IPS-NIHi7 (cell line): ENCODE results near the gene ANKRD30B.
"Not testable (repeated sequence)": the region's sequence is repeated elsewhere in the genome, so short reads cannot be mapped to it uniquely, and the experiment has no call there.

Source experiments
- DNase-seq: peaks from one replicate; pipeline ENCODE4 v3.0.0; 2012; ENCODE audit warnings: mixed read lengths; ENCODE audit errors: extremely low spot score

ANKRD30B gene

DNA sequence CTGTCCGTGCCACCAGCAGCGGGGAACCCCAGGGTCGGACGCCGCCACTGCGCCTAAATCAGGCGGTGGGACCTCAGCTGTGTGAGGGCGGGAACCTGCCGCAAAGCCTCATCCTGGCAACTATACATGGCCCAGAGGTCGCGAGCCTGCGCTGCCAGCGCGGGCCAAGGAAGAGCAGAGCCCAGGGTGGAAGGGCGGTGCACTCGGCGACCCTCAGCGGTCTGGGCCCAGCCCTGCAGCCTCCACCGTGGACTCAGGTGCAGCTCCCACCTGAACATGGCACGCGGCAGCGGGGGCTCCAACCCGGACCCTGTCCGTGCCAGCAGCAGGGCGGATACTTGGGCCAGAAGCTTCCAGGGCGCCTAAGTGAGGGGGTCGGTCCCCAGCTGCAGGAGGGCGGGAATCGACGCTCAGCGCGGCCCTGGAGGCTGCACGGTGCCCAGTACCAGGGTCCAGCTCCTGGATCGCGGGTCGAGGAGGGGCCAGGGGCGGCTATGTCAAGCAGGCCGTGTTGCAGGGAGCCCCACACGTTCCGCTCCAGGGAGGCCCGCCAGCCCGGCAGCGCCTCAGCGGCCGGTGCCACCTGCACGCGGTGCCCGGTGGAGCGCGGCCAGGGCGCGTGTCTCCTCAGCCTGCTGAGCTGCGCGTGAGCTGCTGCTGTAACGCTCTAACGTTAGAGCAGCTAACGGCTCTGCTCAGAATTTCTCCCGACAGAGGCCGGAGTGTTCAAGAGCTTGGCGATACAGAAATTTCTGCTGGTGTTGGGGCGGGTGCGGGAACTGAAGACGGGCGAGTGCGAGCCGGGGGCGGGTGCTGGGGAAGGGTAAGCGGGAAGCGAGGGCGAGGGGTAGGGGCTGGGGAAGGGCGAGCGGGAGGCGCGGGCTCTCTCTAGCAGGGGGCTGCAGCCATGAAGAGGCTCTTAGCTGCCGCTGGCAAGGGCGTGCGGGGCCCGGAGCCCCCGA is at the start of gene ANKRD30B:
TSS of gene ANKRD30B (plus strand) at position 660 of the 962 bp plus-strand sequence. CDS start at position 908, 248 bp downstream.
- DNase-seq = peak; percentile 12

DNA sequence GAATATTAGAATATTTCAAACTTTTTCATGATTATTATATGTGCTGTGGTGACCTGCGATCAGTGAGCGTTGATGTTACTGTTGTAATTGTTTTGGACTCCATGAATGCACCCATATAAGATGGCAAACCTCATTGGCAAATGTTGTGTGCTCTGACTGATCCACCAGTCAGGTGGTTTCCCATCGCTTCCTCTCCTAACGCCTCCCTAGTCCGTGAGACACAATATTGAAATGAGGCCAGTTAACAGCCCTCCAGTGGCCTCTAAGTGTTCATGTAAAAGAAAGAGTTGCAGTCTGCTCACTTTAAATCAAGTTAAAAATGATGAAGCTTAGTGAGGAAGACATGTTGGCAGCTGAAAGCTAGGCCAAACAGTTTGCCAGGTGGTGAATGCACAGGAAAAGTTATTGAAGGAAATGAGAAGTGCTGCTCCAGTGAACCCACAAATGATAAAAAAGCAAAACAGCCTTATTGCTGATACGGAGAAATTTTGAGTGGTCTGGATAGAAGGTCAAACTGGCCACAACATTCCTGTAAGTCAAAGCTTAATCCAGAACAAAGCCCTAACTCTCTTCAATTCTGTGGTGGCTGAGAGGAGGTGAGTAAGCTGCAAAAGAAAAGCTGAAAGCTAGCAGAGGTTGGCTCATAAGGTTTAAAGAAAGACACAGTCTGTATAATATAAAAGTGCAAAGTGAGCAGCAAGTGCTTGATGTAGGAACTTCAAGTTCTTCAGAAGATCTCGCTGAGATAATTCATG is 46.5 kb upstream of the ANKRD30B start:
- DNase-seq = not testable (repeated sequence)

- not testable (repeated sequence) for DNase-seq
Measured at GRCh38 chr18:14709761-14710160, 38.2 kb upstream of the ANKRD30B start.

DNA sequence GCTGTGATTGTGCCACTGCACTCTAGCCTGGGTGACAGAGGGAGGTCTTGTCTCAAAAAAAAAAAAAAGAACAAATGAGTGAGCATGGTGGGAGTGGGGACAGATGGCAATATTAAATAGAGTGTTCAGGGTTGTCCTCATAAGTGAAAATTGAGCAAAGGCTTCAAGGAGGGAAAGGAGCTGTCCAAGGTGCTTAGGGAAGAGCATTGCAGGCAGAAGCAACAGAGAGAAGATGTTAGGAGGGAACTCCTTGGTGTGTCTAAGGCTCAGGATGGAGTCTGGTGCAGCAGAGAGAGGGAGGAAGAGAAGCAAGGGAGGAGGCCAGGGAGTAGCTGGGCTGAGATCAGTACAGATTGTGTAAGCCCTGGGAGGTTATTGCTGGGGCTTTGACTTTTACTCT is 26.4 kb upstream of the ANKRD30B start:
- not testable (repeated sequence) for DNase-seq

DNA sequence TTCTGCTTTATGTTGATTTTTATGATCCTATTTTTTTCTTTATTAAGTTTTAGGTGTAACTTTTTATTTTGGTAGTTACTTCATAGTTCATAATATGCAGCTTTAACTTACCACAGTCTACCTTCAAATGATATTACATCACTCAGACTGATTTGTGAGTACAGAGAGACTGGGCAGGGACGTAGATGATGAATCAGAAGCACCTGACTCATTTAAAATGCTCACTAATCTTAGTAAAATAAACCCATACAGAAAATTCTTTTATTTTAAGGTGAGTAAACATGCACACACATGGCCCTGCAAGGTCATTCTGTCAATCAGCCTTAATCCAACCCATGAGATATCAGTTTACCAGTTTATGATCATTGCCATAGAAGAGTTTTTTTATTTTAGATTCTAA is 8.9 kb upstream of the ANKRD30B start:
- not testable (repeated sequence) for DNase-seq

DNA sequence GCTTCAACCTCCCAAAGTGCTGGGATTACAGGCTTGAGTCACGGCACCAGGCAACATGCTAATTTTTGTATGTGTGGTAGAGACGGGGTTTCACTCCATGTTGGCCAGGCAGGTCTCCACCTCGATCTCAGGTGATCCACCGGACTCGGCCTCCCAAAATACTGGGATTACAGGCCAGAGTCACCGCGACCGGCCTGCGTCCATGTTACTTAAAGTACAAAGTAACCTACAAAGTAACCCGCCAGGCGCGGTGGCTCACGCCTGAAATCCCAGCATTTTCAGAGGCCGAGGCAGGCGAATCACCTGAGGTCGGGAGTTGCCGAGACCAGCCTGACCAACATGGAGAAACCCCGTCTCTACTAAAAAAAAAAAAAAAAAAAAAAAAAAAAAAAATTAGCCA is 1.1 kb upstream of the ANKRD30B start:
- DNase-seq = no peak

- DNase-seq = no peak
Measured at GRCh38 chr18:14748496-14748895, 524 bp downstream of the ANKRD30B start.

- DNase-seq = not testable (repeated sequence)
Measured at GRCh38 chr18:14763566-14763965, 15.6 kb downstream of the ANKRD30B start.

- DNase-seq = no peak
Measured at GRCh38 chr18:14767474-14767873, 19.5 kb downstream of the ANKRD30B start.

DNA sequence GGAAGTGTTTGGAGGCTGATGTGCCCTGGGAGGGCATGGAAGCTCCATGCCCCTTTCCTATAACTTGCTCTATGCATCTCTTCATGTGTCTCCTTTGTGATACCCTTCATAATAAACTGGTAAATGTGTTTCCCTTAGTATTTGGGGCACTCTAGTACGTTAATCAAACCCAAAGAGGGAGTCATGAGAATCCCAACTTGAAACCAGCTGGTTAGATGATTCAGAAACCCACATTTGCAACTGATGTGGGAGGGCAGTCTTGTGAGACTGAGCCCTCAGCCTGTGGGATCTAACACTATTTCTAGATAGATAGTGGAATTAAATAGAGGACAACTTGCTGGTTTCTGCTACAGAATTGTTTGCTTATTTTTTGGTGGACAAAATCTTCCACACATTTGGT is 20.3 kb downstream of the ANKRD30B start:
- DNase-seq = no peak

DNA sequence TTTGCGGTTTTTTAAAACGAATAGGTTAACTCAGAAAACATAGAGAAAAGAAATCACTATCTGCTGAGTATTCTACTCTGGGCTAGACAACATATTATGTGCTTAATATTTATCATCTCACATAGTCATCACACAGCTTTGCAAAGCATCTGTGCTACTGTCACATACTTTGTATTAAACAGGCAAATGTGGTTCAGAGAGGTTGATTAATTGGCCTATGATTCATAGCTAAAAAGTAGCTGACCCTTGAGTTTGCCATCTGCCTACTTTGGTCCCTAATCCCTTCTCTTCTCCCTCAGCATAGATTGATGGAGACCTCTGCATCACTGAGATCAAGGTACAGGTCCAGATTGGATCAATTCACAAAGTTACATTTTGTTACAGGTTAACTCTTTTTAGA is 21.4 kb downstream of the ANKRD30B start:
- DNase-seq = no peak

- DNase-seq = no peak
Measured at GRCh38 chr18:14776801-14777200, 28.8 kb downstream of the ANKRD30B start.

- no peak for DNase-seq
Measured at GRCh38 chr18:14781671-14782070, 33.7 kb downstream of the ANKRD30B start.

DNA sequence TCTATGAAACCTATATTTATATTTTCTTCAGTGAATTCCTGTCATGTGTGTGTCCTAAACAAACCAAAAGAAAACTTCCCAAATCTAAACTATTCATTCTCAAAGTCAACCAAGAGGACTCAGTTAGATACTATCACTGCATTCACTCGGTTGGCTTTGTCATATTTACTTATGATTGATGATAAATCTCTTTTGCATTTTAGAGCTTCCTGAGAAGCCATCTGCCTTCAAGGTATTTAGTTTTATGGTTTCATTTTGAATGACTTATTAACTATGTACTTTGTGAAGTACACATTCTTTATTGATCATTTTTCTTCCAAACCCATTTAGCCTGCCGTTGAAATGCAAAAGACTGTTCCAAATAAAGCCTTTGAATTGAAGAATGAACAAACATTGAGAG is 36.2 kb downstream of the ANKRD30B start:
- DNase-seq = no peak

- not testable (repeated sequence) for DNase-seq
Measured at GRCh38 chr18:14796876-14797275, 48.9 kb downstream of the ANKRD30B start.

DNA sequence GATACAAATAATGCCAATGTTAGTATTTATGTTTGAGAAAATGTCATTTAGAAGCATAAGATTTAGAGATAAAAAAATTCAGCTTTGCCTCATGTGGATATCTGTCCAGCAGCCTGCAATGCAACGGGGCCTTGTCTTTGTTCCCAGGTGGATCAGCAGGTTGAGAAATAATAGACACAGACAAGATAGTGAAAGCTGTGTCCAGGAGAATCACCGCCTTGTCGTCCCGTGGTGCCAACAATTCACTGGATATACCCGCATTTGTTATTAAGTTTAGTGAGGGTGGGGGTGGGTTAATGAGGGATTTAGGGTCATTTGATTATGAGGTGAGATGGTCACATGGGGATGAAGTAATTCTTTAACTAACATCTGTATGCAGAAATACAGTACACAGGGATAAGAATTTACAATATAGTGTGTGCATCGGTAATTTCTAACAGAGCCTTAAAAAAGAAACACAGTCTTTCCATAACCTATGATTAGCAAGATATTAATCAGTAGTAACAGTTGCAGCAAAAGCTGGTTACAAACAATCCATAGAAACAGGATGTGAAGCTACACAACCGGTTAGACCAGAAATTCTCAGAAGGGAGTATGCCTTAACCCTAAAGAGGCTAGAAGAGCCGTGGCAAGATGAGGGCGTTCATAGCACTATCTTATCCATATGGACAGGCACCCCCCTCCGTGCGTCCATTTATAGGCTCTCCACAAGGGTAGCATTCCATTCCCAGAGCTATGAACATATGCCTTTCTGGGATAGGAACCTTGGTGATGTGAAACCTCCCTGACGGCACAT is 50.2 kb downstream of the ANKRD30B start:
- not testable (repeated sequence) for DNase-seq

- DNase-seq = not testable (repeated sequence)
Measured at GRCh38 chr18:14811081-14811480, 63.1 kb downstream of the ANKRD30B start.

DNA sequence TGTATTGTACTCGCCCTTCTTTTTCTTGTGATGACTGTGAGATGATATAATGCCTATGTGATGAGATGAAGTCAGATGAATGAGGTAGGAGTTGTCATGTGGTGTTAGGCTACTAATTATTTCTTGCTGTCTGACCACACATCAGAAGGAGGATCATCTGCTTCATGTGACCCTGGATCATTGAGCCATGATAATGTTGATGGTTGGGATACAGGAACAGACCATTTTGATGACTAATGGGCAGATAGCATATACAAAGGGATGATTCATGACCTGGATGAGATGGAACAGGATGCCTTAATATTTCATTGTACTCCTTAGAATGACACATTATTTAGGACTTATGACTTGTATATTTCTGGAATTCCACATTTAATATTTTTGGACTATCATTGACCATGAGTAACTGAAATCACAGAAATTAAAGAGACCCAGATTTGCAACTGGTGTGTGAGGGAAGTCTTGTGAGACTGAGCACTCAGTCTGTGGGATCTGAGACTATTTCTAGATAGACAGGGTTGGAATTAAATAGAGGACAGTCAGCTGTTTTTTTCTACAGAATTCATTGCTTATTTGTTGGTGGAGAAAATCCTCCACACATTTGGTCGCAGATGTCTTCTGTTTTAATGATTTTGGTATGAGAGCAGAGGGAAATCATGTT is 79.1 kb downstream of the ANKRD30B start:
- DNase-seq = not testable (repeated sequence)

DNA sequence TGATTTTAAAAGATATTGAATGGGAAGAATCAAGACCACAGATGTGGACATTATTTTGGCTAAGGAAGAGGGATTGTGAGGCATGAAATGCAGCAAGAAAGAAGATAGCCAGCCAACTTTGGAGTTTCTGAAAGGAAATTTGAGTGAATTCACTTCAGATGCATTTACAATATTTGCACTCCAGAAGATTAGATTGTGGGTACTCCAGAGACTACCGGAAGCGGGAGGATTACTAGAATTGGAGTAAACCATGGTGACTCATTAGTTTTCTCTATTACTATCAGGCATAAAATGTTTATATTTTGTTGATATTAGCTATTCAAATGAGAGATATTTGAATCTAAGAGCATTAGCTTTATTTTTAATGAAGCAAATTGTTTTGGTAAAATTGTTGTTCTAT is 93.6 kb downstream of the ANKRD30B start:
- DNase-seq = not testable (repeated sequence)

DNA sequence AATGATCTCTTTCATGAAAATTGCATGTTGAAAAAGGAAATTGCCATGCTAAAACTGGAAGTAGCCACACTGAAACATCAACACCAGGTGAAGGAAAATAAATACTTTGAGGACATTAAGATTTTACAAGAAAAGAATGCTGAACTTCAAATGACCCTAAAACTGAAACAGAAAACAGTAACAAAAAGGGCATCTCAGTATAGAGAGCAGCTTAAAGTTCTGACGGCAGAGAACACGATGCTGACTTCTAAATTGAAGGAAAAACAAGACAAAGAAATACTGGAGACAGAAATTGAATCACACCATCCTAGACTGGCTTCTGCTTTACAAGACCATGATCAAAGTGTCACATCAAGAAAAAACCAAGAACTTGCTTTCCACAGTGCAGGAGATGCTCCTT is 103.6 kb downstream of the ANKRD30B start:
- not testable (repeated sequence) for DNase-seq

GRCh38 chr18:14855634-14856033 is 107.7 kb downstream of the ANKRD30B start:
- not testable (repeated sequence) for DNase-seq
